Measurements from ENCODE around the gene PLEKHM3.

The PLEKHM3 gene

GRCh38 chr2:207991944-207992343 is 33.4 kb downstream of the PLEKHM3 start:
- DNase-seq = no peak

GRCh38 chr2:207990784-207991183 is 34.5 kb downstream of the PLEKHM3 start:
- no peak for DNase-seq

GRCh38 chr2:207988975-207989374 is 36.4 kb downstream of the PLEKHM3 start:
- no peak for DNase-seq

- no peak for DNase-seq
These were observed 38.2 kb downstream of the PLEKHM3 start for GRCh38 chr2:207987025-207987716.

- no peak for DNase-seq
These were observed 40.4 kb downstream of the PLEKHM3 start for GRCh38 chr2:207984765-207985480.

DNA sequence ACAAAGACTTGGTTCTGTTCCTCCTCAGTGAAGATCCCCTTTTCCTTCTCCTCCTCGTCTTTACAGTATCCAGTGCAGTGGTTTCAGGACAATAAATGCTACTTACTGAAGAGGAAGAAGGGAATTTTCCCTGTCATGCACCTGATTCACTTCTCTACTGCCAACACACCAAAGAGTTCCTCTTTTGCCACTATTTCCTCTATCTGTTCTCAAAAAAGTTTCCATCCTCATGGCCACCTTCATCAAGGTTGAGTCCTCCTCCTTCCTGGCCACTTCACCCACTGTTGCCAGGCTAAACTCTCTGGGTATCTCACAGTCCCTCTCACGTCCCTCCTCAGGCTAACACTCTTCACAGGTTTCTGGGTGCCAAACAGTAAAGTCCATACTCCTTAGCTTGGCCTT is 41.7 kb downstream of the PLEKHM3 start:
- DNase-seq = no peak

- DNase-seq = no peak
These were observed 47.0 kb downstream of the PLEKHM3 start for GRCh38 chr2:207978177-207978948.

DNA sequence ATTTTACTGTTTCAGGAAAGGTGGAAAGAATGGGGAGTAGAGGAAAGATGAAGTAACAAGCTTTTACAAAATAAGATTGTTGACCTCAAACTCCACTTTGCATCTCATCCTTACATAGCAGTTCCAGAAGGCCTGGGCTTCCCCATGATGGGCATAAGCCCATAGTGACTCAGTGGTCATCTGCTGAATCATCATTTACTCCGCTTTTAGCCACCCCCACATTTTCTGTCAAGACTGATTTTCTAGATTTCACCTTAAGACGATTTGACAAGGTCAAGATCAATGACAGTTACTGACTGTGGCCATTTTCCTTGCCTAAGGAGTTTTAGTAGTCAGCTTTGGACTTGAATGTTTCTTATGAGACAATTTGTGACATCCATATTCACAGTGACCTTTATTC is 49.4 kb downstream of the PLEKHM3 start:
- DNase-seq = no peak

DNA sequence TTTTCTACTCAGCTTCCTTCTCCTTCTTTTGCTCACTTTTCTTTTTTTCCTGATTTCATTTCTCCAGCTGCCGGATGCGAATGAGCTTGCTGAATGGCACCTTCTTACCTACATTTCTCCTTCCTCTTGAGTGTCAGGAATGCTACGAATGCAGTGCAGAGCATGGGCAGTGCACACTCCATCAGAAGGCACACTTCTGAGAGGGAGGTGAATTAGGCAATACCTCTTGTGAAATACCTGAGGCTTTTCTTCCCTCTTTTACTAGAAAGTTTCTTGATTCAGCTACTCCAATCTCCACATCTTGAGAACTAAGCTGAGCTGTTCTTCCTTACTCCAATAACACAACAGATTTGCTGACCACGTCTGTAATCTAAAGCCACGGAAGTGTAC is 51.1 kb downstream of the PLEKHM3 start:
- DNase-seq = no peak

DNA sequence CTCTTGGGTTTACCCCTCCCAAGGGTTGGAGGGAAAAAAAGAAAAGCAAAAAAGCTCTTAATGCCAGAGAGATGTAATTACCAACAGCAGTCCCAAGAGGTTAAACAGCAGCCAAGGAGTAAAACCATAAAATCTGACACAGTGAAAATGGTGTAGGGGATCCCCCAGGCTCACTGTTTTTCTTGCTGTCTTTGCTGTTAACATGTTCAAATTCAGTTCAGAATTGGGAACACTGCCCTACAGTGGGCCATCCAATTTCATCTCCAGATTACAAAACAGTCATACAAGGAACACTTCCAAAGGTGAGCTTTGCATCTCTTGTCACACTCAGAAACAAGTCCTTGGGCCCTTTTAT is 54.5 kb downstream of the PLEKHM3 start:
- DNase-seq = no peak

DNA sequence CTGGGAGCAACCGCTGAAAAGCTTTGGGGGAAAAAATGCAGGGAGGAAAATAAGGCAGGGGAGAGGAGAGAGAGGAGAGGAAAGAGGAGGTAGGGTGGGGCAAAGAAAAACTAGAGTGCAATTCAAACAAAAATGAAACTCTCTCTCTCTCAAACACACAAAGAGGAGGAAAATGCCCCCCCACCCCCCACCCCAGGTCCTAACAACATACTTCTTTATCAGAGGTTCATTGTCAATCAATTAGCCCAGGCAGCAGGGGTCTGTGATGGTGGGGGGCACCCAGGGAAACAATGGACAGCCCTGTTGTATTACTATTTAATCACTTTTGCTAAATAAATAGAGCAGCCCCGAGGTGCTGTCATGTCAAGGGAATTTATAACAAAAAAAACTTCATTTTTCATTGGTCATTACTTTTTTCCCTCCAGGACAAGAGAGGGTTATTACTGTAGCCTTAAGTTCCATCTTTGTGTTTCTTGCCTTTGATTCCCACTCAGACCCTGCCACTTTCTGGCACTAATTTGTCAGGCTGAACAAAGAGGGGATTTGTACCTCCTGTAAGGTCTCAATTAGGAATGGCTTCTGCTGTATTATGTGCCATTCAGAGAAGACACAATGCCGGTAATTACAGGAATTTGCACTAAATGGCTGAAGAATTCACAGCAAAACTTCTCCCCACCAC is 55.0 kb downstream of the PLEKHM3 start:
- DNase-seq = no peak

DNA sequence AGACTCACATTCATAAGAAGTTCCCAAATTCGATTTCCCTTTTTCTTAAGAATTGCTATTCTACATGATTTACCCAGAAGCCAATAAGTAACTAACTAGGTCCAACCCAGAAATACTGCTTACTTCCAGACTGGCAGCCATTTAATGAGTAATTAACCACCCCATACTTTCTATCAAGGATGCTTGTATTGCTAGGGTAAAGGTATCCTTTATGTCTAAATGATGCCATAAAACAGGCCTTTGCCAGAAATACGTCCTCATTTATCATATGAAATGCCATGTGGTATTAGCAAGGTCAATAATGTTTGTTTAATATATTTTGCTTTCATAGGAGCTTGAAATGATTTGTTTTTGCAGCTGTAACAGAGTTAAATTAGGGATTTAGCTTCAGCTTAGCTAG is 56.1 kb downstream of the PLEKHM3 start:
- DNase-seq = no peak

- no peak for DNase-seq
These were observed 58.2 kb downstream of the PLEKHM3 start for GRCh38 chr2:207967121-207967520.

DNA sequence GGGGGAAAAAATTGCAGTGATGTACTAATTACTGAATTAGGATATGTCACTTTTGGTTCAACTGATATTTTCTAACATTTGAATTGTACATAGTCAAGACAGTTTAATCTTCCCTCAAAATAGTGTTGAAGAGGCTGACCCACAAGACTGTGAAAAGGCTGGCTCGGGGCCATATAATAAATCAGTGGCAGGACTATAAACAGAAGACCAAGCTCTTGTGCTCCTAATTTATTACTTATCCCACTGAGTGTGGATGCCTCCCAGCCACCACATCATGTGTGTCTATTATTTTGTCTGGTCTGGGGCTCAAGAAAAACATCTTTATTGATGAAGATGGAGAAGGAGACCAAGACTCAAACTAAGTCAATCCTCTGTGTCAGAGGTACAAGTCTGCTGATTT is 64.4 kb downstream of the PLEKHM3 start:
- no peak for DNase-seq

GRCh38 chr2:207960090-207960489 is 65.2 kb downstream of the PLEKHM3 start:
- no peak for DNase-seq

DNA sequence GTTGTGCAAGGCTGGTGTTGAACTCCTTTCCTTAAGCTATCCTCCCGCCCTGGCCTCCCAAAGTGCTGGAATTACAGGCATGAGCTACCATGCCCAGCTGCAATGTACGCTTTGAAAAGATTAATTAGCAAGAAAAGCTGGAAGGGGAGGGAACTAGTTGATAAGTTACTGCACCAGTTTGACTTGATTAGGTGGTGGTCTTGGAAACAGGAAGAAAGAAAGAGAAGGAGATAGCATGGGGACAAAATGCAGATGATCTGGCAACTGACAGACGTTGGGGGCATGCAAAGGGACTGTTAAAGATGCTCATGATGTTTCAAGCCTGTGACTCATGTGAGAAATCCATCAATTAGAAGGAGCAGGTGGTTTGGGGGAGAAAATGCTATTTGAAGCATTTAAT is 68.6 kb downstream of the PLEKHM3 start:
- DNase-seq = no peak

DNA sequence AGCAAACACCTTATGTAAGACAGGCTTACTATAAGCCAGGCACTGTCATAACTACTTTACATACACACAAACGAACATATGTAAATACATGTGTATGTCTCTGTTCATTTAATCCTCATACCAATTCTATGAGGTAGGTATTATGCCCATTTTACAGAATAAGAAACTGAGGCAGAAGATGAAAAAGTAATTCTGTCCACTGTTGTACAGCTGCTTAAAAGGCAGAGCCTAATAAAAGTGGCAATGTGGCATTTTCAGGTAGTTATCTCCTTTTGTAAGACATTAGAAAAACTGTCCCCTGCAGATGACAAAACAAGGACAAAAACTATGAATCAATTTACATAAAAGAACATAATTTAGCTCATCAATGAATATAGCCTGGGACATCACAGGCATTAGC is 69.9 kb downstream of the PLEKHM3 start:
- DNase-seq = no peak

DNA sequence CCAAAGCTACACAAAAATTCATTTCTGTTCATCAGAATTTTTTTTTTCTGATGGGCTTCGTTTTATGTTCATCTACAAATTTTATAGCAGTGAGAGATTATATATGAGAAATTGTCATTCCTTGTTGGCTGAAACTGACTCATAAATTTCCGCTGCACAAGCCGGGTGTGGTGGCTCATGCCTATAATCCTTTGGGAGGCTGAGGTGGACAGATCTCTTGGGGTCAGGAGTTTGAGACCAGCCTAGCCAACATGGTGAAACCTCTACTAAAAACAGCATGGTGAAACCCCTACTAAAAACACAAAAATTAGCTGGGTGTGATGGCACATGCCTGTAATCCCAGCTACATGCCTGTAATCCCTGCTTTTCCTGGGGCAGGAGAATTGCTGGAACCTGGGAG is 72.0 kb downstream of the PLEKHM3 start:
- no peak for DNase-seq

DNA sequence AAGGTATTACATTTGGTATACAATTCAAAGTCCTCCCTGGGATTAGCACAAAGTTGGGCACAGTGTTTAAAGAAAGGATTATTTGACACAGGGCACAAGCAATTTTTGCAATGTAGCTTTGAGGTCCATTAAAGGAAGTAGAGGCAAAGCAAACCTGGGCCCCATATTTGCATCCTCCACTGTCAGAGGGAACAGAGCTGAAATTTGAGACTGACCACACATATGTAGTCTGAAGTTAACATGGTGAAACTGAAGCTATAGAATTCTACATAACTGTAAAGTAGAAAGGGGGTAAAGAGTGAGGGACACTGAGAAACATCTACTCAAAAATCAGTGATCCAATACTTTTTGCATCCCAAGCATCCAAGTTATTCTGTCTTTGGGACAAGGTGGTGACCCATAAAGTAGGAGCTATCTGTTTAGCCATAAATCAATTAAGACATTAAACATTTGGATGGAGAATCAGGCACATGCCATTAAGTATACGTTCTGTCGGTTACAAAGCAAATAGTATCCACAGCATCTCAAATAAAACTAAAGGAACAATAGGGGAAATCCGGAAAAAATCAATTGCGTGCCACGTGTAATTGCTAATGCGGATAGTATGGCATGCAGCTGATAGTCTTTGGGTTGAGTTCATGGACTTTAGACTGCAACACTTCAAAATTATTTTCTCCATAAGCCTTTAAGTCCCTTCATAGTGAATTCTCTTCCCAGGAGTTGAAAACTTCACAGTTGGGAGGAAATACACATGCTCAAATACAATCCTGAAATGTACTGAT is 72.6 kb downstream of the PLEKHM3 start:
- DNase-seq = no peak

DNA sequence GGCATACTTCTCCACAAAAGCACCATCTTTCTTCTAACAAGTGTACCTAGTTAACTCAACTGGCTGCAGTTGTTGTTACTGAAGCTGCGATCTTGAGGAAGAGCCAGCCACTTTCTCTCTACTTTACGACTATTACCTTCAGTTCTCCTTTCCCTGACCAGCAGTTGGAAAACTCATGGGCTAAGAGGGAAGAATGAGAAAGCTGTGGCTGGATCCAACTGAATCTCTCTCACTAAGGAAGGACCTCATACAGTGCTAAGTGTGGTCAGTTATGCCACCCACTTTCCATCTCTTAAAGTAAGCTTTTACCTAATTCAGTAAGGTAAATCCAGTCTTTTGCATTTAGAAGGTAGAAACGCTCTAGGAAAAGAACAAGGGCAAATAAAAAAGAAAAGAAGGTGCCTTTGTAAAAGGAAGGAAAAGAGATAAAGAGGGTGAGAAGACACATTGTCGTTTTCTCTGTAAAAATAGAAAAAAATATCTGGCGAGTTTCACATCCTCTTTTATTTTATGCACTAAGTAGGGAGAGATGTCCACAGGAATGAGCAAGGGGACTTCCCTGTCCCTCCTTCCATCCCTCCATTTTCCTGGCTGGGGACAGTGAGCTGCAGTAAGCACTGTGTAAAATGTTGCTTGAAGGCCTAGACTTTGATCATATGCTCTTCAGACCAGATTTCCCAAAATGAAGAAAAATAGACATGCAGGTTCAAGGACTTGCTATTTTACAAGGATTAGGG is 73.4 kb downstream of the PLEKHM3 start:
- no peak for DNase-seq

- DNase-seq = no peak
These were observed 74.6 kb downstream of the PLEKHM3 start for GRCh38 chr2:207950761-207951114.
